Endothelial cell of hepatic sinusoid (primary cell): Measurements from ENCODE around the gene BYSL.

Experiments used
- in situ Hi-C: cut with HindIII; loops from 2 replicates; pipeline ENCODE4 v1.10.0; 2017; ENCODE audit warnings: low sequenced_read_pairs

BYSL gene

GRCh38 chr6:41967312-41968287 lies 46.3 kb downstream of the BYSL start:
- in situ Hi-C loops = loop anchor here (5.0 kb wide), 1 partner anchor 95 kb away; no protein-coding TSS in a partner anchor

- in situ Hi-C loops = no loop called here
Observed at GRCh38 chr6:41970436-41970846, 49.1 kb downstream of the BYSL start.

GRCh38 chr6:41972826-41973225 lies 51.5 kb downstream of the BYSL start:
- in situ Hi-C loops = no loop called here

GRCh38 chr6:41974281-41974825 lies 53.1 kb downstream of the BYSL start:
- in situ Hi-C loops = no loop called here

GRCh38 chr6:41975276-41975675 lies 54.0 kb downstream of the BYSL start:
- in situ Hi-C loops = no loop called here

- in situ Hi-C loops = no loop called here
Observed at GRCh38 chr6:41976794-41977484, 55.6 kb downstream of the BYSL start.
